ENCODE measurements around the gene SSU72. TPM values are rescaled to one million over a fixed set of nuclear protein-coding genes. Genes with fewer than 3 reads are reported as not detected.
A peak's percentile ranks its signal among the peaks of the same experiment; 100 is the strongest.
"Not testable (repeated sequence)": the region's sequence is repeated elsewhere in the genome, so short reads cannot be mapped to it uniquely, and the experiment has no call there.

SSU72 gene
- total RNA-seq, 2 donors from 2014 or later: 82.9 to 121 TPM

DNA sequence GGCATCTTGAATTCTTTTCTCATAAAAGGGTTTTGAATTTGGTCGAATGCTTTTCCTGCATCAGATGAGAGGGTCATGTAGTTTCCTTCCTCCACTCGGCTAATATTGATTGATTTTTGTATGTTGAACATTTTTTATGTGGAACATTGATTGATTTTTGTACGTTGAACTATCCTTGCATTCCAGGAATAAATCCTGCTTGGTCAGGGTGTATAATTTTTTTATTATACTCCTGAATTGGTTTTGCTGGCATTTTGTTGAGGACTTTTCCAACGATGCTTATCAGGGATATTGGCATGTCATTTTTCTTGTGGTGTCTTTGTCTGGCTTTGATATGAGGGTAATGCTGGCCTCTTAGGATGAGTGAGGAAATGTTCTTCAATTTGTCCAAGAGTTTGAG lies 42.7 kb downstream of the SSU72 start:
- Mint-ChIP-seq H3K36me3 (peaks cover 19 to 22% of the 10 kb centered on the region in 2 donors), H3K9me3 (peaks cover 0 to 5% of the 10 kb centered on the region in 2 donors), H3K27ac (no peak overlapping the region)
- DNase-seq (ENCODE audit: low spot score in 2 of 2) (no peak), ATAC-seq (no peak)

DNA sequence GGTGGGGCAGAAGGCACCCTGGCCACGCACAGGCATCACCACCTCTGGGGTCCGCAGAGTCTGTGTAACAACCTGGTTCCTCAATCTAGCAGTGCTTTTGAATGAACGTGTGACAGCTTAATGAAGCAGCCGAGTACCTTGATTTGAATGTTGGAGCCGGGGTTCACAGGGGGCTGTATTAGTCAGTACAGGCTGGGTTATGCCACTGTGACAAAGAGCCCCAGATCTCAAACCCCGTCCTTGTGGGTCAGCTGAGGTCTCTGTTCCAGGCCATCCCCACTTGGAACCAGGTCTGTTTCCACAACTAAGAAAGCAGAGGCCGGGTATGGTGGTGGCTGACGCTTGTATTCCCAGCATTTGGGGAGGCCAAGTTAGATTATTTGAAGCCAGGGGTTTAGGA lies 44.7 kb downstream of the SSU72 start:
- peaks cover 19 to 22% of the 10 kb centered on the region in 2 donors for H3K36me3 Mint-ChIP-seq
- H3K9me3 Mint-ChIP-seq: peaks cover 0 to 5% of the 10 kb centered on the region in 2 donors
- no peak overlapping the region for H3K27ac Mint-ChIP-seq
- no peak for ATAC-seq
- no peak for DNase-seq (ENCODE audit: low spot score in 2 of 2)

- H3K36me3 Mint-ChIP-seq: peaks cover 19 to 22% of the 10 kb centered on the region in 2 donors
- no peak for ATAC-seq
- no peak overlapping the region for H3K27ac Mint-ChIP-seq
- no peak for DNase-seq (ENCODE audit: low spot score in 2 of 2)
- peaks cover 0 to 5% of the 10 kb centered on the region in 2 donors for H3K9me3 Mint-ChIP-seq
These were observed 45.3 kb downstream of the SSU72 start for GRCh38 chr1:1529321-1529720.

DNA sequence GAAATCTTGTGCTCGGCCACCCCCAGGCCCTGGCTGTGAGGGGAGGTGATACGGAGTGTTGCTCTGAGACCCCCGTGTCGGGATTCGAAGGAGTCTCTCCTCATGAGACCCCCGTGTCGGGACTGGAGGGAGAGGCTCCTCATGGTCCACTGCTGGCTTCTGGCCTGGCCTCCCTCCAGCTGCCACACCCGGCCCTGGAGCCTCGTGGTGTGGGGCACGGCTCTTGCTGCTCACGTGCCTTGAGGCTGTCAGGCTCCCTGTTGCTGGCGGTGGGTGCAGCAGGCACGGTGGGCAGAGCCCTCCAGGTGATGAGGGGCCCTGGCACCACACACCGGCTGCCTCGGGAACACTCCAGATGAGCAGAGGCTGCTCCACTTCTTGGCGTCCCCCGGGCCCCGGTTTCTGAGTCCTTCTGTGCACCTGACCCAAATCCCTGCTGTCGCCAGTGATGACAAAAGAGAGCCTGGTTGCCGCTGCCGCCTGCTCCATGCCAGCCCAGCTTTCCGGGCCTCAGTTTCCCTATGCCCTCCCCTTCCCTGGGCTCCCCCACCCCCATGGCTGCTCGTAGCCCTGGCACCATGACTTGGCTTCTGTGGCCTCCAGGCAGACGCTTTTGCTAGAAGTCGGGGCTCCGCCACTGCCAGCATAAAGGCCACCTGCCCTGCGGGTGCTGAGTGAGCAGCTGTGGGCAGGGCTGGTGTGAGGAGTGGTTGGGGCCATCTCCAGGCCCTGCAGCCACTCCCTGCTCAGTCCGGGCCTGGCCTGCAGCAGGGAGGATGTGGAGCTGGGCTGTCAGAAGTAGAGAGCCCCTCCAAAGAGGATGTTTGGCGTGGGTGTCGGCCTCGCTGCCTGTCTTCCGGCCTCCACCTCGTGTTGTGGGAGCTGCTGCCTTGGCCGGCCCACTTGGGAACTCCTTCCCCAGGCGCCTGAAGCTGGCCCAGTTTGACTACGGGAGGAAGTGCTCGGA lies 46.1 kb downstream of the SSU72 start:
- no peak overlapping the region for H3K27ac Mint-ChIP-seq
- H3K36me3 Mint-ChIP-seq: peaks cover 19 to 22% of the 10 kb centered on the region in 2 donors
- DNase-seq (ENCODE audit: low spot score in 2 of 2) (no peak), ATAC-seq (no peak)
- H3K9me3 Mint-ChIP-seq: peaks cover 0 to 5% of the 10 kb centered on the region in 2 donors

DNA sequence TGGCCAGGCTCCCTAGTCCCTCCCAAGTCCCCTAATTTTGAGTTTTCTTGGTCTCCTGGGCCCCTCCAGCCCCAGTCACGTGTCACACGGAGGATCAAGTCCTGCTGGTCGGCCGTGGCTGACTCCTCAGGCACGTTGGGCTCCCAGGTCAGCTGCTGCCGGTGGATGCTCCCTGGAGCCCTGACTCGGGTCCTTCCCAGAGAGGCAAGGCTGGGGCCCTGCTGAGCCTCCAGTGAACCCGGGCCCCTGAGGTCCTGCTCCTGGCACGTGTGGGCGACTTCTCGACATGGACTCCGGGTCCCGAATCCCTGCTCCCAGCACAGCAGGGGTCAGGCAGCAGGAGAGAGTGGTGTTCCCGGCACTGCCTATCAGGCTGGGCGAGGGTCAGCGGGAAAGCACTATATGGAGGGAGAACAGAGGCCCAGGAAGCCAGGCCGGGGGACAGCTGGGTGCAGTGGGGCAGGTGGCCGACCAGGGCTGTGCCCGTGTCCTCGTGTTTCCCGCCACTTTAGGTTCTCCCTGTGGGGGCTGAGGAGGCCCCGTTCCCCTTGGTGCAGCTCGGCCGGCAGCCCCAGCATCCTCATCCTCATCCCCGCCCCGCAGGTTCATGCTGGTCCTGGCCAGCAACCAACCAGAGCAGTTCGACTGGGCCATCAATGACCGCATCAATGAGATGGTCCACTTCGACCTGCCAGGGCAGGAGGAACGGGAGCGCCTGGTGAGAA lies 47.4 kb downstream of the SSU72 start:
- peaks cover 17 to 20% of the 10 kb centered on the region in 2 donors for H3K36me3 Mint-ChIP-seq
- ATAC-seq: no peak
- DNase-seq (ENCODE audit: low spot score in 2 of 2): no peak
- H3K9me3 Mint-ChIP-seq: peaks cover 0 to 5% of the 10 kb centered on the region in 2 donors
- H3K27ac Mint-ChIP-seq: no peak overlapping the region

- ATAC-seq: peak in 1 of 2 donors; percentile 9
- H3K9me3 Mint-ChIP-seq; DNase-seq (ENCODE audit: low spot score in 2 of 2); H3K27ac Mint-ChIP-seq: not testable (repeated sequence)
- H3K36me3 Mint-ChIP-seq: peaks cover 12 to 14% of the 10 kb centered on the region in 2 donors
These were observed 48.2 kb downstream of the SSU72 start for GRCh38 chr1:1526476-1526875.

DNA sequence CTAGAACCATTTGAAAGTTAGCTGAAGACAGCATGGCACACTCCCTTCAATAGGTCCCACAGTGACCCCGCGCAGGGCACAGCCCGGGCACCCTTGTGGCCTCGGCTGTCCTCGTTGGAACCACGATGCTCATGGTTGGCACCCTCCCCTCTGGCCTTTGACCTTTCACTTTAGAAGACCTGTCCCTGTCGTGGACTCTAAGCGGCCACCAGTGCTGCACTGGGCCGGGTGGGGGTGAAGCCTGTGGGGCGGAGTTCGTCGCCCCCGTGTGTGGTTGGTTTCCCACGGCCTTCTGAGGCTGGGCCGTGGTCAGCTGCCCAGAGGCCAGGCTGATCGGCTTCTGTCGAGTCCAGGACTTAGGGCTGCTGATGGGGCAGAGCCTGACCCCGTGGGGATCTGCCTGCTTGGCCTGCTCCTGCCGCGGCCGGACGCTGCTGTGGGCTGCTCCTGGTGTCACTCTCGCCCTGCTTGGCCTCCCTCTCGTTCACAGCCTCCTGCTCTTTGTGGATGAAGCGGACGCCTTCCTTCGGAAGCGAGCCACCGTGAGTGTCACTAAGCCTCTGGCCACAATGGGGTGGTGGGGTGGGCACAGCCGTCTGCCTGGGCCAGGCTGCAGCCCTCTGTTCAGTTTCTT lies 49.8 kb downstream of the SSU72 start:
- not testable (repeated sequence) for DNase-seq (ENCODE audit: low spot score in 2 of 2); H3K27ac Mint-ChIP-seq; ATAC-seq; H3K9me3 Mint-ChIP-seq
- peaks cover 3 to 10% of the 10 kb centered on the region in 2 donors for H3K36me3 Mint-ChIP-seq

DNA sequence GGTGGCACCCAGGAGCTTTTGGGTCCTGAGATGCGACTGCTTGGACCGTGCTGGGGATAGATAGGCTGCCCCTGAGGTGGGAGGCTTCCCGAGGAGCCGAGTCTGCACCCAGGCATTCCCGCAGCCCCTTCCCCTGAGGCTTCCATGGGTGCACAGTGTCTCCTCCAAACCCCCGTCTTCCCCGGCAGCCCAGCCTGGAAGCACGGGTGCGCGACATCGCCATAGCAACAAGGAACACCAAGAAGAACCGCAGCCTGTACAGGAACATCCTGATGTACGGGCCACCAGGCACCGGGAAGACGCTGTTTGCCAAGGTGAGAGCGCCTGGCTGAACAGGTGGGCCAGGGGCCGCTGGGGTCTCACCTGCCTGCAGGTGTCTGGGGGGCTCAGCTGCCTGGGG lies 51.0 kb downstream of the SSU72 start:
- DNase-seq (ENCODE audit: low spot score in 2 of 2); ATAC-seq; H3K27ac Mint-ChIP-seq; H3K36me3 Mint-ChIP-seq; H3K9me3 Mint-ChIP-seq: not testable (repeated sequence)

DNA sequence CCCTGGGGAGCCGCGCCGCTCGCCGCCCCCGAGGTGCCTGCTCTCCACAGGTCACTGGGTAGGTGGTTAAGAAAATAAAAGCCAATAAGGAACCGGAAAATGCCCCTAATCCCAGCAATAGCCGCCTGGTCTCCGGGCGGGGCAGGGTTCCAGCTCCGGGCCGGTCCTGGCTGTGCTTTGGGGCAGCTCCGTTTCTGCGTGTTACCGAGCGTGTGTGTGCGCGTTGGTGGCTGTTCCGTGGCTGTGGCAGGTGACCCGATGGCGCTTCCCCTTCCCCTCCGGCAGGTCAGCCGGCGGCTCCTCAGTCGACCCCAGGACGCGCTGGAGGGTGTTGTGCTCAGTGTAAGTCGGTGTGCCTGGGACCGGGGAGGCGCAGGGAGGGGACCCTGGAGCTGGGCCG lies 51.4 kb downstream of the SSU72 start:
- not testable (repeated sequence) for DNase-seq (ENCODE audit: low spot score in 2 of 2); ATAC-seq; H3K9me3 Mint-ChIP-seq; H3K27ac Mint-ChIP-seq; H3K36me3 Mint-ChIP-seq

DNA sequence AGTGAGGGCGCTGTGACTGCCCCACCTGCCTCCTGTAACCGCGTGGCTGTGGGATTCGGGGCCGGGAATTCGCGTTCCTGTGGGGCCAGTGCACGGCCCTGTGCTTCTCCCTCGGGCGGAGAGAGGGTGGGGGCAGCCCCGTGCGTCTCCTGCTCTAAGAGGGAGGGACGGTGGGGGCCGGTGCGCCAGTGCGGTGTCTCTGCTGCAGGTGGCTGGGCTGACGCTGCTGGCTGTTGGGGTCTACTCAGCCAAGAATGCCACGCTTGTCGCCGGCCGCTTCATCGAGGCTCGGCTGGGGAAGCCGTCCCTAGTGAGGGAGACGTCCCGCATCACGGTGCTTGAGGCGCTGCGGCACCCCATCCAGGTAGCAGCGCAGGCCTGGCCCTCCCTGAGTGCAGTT lies 52.1 kb downstream of the SSU72 start:
- not testable (repeated sequence) for ATAC-seq; H3K36me3 Mint-ChIP-seq; DNase-seq (ENCODE audit: low spot score in 2 of 2); H3K9me3 Mint-ChIP-seq; H3K27ac Mint-ChIP-seq

DNA sequence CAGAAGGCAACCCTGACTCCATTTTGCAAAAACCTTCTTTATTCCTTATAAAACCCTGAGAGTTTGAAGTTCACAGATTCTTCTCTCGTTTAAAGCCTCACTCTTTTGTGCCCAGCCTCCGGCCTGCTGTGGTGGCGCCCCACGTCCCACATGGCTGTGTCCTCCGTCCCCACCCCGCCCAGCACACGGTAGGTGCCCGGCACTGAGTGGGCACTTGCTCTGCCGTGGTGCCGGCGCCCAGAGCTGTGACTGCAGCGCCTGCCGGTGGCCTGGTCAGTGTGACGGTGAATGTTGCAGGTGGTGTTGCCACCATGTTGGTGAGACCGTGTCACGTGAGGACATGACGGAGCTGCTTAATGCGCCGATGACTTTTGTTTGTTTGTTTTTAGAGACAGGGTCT lies 53.3 kb downstream of the SSU72 start:
- no peaks in the 10 kb centered on the region for H3K9me3 Mint-ChIP-seq
- no peak for DNase-seq (ENCODE audit: low spot score in 2 of 2)
- ATAC-seq: no peak
- H3K27ac Mint-ChIP-seq: no peak overlapping the region
- peaks cover 6 to 10% of the 10 kb centered on the region in 2 donors for H3K36me3 Mint-ChIP-seq

- H3K36me3 Mint-ChIP-seq; H3K27ac Mint-ChIP-seq; ATAC-seq; DNase-seq (ENCODE audit: low spot score in 2 of 2); H3K9me3 Mint-ChIP-seq: not testable (repeated sequence)
These were observed 54.7 kb downstream of the SSU72 start for GRCh38 chr1:1519805-1520505.

- not testable (repeated sequence) for ATAC-seq; H3K27ac Mint-ChIP-seq; H3K36me3 Mint-ChIP-seq; DNase-seq (ENCODE audit: low spot score in 2 of 2); H3K9me3 Mint-ChIP-seq
These were observed 56.0 kb downstream of the SSU72 start for GRCh38 chr1:1518621-1519007.

DNA sequence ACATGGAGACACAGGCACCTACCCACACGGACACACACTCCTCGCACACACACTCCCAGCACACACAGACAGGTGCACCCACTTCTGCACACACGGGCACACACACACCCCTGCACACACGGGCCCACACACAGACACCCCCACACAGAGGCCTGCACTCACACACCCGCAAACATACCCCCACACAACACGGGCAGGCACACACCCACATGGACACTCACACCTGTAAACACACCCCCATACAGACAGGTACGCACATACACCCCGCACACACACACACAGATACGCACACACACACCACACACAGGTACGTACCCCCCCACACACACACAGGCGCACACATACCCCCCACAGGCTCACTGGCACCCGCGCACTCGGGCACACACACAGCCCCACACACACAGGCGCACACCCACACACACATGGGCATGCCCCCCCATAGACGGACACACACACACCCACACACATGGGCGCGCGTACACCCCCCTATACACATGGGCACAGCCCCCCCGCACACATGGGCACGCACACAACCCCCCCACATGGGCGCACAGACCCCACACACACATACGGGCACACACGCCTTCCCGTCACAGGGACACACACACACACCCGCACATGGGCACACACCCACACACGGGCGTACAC lies 56.6 kb downstream of the SSU72 start:
- Mint-ChIP-seq H3K36me3 (peaks cover 10% of the 10 kb centered on the region in 2 donors), H3K9me3 (no peaks in the 10 kb centered on the region), H3K27ac (no peak overlapping the region)
- no peak for ATAC-seq
- no peak for DNase-seq (ENCODE audit: low spot score in 2 of 2)

DNA sequence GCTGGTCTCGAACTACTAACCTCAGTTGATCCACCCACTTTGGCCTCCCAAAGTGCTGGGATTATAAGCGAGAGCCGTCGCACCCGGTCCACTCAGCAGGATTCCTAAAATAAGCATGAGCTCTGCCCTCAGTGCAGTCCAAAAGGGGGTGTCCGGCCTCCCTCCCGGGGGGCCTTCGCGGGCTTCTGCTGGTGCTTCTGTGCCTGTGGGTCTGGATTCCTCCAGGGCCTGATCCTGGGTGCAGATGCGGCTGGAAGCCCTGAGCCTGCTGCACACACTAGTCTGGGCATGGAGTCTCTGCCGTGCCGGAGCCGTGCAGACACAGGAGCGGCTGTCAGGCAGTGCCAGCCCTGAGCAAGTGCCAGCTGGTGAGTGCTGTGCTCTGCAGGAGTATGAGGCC lies 57.7 kb downstream of the SSU72 start:
- DNase-seq (ENCODE audit: low spot score in 2 of 2); H3K9me3 Mint-ChIP-seq; H3K27ac Mint-ChIP-seq; ATAC-seq; H3K36me3 Mint-ChIP-seq: not testable (repeated sequence)

GRCh38 chr1:1514376-1514775 lies 60.3 kb downstream of the SSU72 start:
- H3K9me3 Mint-ChIP-seq; H3K27ac Mint-ChIP-seq; ATAC-seq; DNase-seq (ENCODE audit: low spot score in 2 of 2): not testable (repeated sequence)
- H3K36me3 Mint-ChIP-seq: peaks cover 16 to 17% of the 10 kb centered on the region in 2 donors

All from activated naive CD4-positive, alpha-beta T cell treated with anti-CD3 and anti-CD28 coated beads, Interleukin-2, amount 50 U/mL, for 72 hours (primary cell).